HG02798 (cell line): Measurements from ENCODE around the gene STKLD1.
A peak's percentile ranks its signal among the peaks of the same experiment; 100 is the strongest.
"Not testable (repeated sequence)": the region's sequence is repeated elsewhere in the genome, so short reads cannot be mapped to it uniquely, and the experiment has no call there.

Experiments used
- ATAC-seq: cut with Tn5 transposase; IDR thresholded peaks from one replicate; pipeline ENCODE4 v1.9.1; 2021; ENCODE audit warnings: mild to moderate bottlenecking; ENCODE audit not compliant: unreplicated experiment, poor library complexity

Gene STKLD1

DNA sequence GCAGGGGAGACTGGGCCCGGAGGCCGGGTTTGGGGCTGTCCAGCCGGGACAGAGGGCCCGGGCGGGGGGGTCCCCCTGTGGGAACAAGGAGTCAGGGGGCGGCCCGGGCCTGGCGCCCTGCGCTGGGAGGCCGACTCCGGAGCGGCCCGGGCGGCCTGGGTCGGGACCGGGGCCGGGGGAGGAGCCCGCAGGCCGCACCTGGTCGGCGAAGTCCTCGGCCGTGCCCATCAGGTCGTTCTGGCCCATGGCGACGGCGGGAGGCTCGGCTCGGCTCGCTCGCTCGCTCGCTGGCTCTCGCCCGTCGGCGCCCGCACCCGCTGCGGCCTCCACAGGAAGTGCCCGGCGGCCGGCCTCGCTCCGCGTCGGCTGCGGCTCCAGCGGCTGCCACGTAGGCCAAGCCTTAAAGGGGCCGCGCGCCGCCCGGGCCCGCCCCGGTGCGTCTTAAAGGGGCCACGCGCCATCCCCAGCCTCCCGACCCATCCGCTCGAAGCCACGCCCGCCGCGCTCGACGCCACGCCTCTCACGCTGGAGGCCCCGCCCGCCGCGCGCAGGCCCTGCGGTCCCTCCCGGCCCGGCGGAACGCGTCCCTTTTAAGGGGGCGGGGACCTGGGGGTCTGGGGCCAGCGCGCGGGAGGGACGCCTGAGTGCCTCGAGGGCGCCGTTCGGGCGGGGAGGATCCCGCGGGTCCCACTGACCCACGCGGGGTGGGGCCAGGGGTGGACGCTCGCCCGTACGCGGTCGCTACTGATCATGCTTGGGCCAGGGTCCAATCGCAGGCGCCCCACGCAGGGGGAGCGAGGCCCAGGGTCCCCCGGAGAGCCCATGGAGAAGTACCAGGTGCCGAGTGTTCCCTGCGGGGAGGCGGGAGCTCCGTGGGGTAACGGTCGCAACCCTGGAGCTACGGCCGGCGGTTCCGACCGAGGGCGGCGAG, at the start of gene STKLD1, which contains the start of gene SURF4:
TSS of gene STKLD1 (plus strand) at position 643 of the 931 bp plus-strand sequence. CDS start at position 751, 108 bp downstream.
TSS of gene SURF4 (minus strand) at position 337 of the 931 bp plus-strand sequence. CDS start at position 246, 91 bp downstream.
- peak; percentile 95 for ATAC-seq

DNA sequence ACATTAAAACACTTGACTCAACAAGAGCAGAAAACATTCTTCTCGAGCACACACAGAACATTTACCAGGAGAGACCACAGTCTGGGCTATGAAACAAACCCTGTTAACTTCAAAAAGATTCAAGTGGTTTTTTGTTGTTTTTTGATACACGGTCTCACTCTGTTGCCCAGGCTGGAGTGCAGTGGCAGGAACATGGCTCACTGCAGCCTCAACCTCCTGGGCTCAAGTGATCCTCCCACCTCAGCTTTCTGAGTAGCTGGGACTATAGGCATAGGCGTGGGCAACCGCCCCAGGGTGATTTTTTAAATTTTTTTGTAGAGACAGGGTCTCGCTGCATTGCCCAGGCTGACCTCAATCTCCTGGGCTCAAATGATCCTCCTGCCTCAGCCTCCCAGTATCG, 49.1 kb upstream of the STKLD1 start:
- not testable (repeated sequence) for ATAC-seq

DNA sequence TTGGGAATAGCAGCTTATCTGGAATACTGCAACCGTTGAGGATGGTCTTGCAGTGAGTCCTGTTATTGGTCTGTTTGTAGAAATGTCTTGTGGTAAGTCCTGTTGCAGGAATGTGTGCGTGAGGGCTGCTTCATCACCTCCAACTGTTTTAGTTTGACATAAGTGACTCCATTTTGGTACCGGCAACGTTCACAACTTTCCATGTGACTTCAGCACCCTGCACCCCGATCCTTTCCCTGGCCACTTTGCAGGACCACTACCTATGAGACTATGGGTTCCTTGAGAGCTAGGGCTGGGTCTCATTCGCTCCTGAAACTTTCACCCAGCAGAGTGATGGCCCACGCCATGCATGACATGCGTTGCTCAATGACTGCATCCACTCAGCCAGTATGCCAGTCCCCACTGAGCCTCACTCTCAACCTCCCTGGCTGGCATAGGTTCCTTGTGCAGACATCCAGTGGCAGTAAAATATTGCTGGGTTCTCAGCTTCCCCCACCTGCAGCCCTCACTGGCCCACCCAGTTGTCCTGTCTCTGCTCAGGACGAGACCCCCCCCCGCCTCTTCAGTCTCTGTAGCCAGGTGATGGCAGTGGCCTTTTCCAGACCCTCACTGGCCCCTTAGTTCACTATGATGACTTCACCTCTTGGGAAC, 48.2 kb upstream of the STKLD1 start:
- ATAC-seq, result no peak

DNA sequence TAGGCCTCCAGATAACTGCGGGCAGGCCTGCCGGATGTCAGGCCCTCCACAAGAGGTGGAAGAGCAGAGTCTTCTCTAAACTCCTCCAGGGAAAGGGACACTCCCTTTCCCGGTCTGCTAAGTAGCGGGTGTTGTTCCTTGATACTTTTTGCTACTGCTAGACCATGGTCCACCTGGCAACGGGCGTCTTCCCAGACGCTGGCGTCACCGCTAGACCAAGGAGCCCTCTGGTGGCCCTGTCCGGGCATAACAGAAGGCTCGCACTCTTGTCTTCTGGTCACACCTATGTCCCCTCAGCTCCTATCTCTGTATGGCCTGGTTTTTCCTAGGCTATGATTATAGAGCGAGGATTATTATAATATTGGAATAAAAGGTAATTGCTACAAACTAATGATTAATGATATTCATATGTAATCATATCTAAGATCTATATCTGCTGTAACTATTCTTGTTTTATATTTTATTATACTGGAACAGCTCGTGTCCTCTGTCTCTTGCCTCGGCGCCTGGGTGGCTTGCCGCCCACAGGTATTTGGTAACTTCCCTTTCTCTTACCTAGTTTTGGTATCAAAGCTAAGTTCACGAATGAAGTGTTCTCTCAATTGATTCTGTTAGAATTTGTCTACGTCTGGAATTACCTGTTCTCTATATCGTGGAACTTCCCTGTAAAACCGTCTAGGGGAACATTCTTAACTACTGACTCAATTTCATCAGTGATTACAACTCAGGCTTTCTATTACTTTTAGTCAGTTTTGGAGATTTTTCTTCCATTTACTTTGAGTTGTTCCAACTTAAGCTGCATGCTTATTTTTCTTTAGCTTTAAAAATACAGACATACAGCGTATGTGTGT, 46.6 kb upstream of the STKLD1 start:
- not testable (repeated sequence) for ATAC-seq

DNA sequence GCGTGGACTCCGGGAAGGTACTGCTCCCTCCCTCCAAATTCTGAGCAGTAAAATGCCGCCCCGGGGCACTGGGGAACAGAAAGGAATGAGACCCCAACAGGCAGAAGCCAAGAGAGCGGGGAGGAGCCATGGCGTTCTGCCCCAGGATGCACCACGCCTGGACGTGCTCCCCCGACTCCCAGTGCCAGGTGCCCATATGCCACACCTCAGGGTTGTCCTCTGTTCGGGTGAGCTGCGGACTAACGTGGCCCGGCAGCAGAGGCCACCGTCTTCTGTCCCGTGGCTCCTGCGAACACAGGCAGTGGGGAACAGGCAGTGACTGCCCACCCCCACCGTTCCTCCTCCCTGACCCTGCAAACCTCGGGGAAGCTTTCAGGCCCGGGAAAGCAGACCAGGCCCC, 44.9 kb upstream of the STKLD1 start:
- ATAC-seq, result no peak

DNA sequence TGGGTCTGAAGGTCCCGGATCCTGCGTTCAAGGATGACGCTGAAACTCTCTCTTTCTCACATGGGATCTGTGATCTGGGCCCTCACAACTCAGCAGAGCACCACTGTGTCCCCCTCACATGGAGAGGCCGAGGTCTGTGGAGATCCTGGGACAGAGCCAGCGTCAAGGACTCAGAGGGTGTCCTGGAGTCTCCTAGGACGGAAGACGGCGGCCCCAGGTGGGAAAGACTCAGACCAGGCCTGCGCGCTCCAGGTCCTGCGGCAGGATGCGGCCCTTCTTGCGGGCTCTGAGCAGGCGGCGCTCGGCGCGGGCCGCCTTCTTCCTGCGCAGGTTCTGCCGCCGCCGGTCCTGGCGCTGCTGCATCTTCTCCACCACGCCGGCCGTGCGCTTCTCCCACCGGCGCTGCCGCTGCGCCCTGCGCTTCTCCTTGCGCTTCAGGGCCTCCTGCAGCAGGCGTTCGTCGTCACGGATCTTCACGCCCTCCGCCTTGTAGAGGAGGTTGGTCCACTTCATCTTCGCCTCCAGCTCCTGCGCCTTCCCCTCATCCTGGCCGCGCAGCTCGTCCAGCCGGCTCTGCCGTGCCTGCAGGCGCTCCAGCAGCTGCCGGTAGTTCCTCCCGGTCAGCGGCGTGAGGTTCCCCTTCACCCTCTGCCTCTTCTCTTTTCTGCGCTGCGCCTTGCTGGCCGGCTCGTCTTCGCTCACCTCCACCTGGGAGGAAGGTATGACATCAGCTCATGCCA, 44.4 kb upstream of the STKLD1 start:
- ATAC-seq, result no peak

DNA sequence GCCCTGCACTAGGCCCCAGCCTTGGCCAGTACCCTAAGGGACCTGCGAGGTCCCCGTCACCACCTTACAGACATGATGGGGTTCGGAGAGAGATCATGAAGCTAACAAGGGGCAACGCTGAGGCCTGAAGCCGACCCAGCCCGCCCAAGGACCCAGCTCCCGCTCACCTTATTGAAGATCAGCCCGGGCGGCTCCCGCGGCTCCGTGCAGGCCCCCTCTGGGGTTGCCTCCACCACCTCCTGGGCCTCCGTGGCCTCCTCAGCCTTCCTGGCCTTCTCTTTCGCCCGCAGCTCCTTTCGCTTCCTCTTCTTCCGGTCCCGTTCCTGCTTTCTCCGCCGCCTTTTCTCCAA, 43.8 kb upstream of the STKLD1 start:
- ATAC-seq, result no peak

DNA sequence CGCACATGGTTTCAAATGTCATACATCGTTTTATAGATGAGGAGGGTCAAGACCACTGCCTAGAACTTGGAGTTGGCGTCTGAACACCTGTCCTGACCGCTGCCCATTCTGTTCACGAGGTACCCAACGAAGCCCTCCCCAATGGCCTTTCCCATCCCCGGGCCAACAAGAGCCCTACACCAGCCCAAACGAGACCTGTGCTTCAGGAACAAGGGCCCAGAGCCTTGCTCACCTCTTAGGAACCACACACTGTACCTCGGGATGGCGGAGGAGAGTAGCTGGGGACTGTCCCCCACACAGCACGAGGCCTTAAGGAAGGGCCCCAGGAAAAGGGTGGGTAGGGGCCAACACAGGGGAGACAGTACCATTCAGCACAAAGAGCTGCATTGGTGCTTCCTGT, 43.2 kb upstream of the STKLD1 start:
- no peak for ATAC-seq

DNA sequence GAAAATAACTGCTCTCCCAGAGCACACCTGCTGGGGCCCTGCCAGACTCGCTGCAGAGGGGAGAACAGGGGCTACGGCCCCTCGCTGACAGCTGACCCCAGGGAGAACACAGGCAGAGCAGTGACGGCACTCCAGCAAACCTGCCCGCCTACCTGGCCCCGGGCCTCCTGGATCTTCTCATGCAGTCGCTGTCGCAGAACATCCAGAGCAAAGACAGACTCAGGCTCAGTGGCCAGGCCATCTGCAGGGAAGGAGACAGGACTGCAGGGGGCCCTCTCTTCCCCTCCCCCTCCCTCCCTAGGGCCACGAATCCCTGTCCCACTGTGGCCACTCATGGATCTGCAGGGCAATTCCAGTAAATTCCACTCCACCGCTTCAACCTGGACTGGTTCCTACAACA, 42.6 kb upstream of the STKLD1 start:
- ATAC-seq, result no peak

DNA sequence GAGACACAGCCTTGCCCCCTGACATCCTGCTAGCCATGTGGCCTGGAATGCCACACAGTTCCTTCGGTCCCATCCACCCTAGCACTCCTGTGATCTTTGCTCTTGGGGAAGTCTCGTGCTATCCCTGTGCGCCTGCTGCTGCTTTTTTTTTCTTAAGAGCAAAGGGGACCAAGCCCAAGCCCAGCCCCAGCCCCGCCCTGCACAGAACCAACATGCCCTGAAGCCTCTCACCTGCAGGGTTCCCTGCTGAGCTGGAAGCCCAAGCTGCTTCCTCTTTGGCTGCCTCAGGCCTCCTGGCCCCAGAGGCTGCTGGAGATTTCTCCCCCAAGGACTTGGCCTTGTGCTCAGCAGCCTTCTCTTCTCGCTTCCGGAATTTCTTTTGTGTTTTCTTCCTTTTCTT, 42.0 kb upstream of the STKLD1 start:
- no peak for ATAC-seq

DNA sequence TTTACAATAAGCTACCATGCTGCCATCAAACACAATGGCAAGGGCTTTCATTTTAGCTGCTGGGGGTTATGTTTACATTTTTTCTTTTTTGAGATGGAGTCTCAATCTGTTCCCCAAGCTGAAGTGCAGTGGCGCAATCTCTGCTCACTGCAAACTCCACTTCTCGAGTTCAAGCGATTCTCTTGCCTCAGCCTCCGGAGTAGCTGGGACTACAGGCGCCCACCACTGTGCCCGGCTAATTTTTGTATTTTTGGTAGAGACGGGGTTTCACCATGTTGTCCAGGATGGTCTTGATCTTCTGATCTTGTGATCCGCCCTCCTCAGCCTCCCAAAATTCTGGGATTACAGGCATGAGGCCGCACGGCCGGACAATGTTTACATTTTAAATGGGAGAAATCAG, 41.3 kb upstream of the STKLD1 start:
- not testable (repeated sequence) for ATAC-seq

DNA sequence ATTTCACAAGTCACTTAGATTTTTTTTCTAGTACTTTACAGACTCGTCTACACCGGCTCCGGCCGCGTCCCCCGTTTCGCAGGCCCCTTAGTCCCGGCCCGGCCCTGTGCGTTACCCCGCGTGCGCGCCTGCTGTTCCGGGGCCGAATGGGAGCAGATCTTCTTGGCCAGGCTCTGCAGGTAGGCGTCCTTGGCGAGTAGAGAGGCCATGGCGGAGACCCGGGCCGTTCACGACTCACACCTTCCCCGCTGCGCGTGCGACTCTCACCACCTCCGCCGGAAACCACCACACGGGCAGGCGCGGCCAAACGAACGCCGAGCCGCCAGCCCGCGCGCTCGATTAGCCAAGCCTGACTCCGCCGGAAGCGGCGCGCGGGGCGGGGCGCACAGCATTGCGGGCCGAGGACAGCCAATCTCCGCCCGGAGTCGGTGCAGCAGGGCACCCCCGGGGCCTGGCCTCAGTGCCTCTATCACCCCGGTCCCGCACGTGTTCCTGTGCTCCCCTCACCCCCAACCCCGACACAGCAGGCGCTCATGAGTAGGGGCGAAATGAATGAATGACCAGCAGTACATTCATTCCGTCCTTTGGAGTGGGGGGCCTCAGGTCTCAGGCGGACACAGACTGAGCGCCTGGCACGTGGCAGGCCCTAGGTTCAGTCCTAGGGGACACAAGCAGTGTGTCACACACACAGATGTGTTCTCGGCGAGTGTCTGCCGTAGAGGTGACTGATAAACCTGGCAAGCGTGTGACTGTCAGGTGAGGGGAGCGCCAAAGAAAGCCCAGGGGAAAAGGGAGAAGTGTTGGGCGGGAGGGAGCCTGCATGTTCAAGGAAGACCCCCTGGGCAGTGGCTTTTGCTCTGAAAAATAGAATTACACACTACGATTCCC, 40.0 kb upstream of the STKLD1 start, which contains the start of gene SURF6:
TSS of gene SURF6 (minus strand) at position 265 of the 888 bp plus-strand sequence. CDS start at position 209, 56 bp downstream.
- peak; percentile 88 for ATAC-seq

DNA sequence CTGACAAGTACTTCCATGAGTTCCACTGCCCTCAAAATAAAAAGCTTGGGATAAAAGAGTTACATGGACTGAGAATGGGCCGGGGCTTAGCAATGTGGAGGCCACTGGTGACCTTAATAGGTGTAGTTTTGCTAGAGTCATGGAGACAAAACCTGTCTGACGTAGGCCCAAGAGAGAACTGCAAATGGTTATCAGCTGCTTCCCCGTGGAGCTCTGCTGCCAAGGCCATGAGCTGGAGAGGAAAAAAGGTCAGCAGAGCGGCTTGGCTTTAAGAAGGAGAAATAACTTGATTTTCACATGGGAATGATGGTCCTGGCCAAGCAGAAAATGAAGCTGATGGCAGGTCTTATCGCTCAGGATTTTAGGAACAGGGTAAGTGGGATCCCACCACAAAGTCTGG, 36.5 kb upstream of the STKLD1 start:
- no peak for ATAC-seq

DNA sequence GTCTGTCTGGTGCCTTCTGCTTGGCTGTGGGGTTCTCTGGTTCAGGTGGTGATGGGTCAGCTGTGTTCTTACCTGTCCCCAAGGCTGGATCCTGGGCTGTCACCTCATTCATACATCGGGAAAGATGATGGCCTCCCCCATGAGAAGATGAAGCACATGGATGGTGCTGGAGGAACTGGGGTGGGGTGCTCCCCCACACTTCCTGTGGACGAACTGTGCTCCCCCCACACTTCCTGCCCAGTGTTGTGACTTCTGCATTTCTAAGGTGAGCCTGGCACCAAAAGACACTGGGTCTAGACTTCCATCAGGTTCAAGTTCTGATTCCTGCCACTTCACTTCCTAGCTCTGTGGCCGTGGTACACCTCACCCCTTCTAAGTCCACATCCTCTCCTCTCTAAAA, 35.9 kb upstream of the STKLD1 start:
- no peak for ATAC-seq

DNA sequence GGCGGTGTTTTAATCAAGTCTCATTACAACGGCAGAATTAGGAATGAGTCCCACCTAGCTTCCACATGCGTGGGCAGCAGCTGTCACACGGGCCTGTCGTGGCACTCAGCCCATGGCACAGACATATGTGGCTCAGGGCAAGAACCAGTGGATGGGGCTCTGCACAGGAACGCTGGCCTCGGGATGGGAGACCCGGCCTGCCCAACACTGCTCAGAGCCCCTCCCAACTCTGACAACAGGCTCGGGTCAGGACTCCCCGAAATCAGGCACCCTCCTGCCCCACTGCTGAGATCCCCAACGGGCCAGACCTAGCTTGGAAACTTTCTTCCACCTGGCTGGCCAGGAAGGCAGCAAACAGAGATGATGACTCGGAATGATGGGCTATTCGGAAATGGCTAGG, 35.2 kb upstream of the STKLD1 start:
- no peak for ATAC-seq

DNA sequence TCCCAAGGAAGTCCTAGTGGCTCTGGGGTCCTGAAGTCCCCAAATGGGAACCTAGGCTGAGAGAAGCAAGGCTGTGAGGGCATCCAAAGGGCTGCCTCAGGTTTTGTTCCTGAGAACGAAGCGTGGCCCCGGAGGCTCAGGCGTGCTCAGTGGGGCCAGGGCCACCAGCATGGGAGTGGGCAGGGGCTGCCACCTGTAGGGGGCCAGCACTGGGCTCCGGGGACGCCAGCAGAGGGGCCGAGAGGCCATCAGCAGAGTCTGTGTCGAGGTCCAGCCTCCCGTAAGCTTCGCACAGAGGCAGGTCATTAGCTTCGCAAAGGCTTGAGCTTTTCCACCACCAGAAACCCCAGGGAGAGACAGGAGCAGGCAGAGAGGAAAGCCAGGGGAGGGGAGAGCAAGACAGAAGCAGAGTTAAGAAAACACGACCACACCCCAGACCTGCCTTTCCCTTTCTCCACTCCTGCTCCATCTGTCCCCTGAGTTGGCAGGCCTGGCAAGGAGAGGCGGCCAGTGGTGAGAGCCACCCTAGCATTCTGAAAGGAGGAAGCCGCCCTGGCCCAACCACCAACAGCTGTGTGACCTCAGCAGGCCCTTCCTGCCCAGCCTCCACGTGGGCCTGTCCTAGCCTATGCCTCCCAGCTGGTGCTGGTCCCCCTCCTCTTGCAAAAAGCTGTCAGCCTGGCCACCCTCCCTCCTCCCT, 34.6 kb upstream of the STKLD1 start:
- ATAC-seq, result no peak

DNA sequence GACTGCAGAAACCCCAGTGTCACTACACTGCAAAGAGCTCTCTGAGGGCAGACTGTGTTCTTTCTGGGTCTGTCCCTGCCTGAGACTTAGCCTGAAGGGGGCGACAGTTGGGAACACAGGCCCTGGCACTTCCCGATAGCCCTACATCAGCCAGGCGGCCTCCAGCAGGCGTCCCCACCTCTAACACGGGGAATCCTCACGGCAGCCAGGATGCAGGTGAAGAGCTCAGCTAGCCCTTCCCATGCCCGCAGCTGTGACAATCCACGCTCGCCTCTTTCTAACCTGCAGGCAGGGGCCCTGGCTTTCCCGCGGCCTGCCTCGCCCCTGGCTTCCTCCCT, 34.1 kb upstream of the STKLD1 start:
- ATAC-seq, result no peak

DNA sequence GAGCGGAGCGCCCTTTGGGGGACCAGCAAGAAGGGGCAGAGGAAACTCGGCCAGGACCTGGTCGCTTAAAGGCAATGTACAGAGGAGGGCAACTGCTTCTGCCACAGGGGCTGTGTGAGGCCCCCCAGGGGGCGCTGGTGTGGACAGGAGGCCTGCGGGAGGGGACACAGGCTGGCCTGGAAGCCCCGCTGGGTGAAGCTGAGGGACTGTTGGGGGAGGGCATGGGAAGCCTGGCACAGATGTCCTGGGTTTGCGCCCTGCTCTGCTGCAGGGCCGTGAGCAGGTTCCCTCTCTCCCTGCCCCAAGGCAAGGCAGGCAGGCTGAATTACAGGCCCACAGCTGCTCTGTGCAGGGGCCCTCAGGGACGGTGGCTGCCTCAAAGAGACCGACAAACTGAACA, 33.6 kb upstream of the STKLD1 start:
- ATAC-seq, result no peak
